ENCODE measurements around the gene CEBPB. TPM values are rescaled to one million over a fixed set of nuclear protein-coding genes. Genes with fewer than 3 reads are reported as not detected.
"Not testable (repeated sequence)": the region's sequence is repeated elsewhere in the genome, so short reads cannot be mapped to it uniquely, and the experiment has no call there.

Gene CEBPB
- total RNA-seq, 1 experiment from 2014 or later: 109 TPM

DNA sequence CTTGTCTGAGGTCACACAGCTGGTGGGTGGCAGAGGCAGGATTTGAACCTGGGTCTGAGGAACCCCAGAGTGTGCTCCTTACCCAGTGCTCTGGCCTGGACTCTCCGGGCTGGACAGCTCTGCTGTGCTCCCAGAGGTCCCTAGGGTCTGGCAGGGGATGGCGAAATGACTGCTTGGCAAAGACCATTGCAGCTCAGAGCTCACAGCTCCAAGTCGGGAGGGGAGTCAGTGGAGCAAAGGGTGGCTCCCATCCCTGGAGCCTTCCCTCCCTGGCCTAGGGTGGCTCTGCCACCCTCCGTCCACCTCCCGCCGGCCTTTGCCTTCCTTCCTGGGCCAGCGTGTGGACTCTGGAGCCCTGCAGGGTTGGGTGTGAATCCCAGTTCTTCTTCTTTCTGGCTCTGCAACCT lies 17.5 kb downstream of the CEBPB start:
- DNase-seq (ENCODE audit: extremely low read depth, low read depth): no peak

DNA sequence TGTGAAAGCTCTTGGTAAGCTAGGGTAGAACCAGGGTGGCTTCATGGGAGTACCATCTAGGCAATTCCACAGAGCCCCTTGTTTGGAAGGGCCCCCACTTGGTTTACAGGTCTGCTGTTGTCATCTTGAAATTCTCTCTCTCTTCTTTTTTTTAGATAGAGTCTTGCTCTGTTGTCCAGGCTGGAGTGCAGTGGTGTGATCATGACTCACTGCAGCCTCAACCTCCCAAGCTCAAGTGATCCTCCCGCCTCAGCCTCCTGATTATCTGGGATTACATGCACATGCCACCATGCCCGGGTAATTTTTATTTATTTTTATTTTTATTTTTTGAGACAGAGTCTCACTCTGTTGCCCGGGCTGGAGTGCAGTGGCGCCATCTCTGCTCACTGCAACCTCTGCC lies 18.2 kb downstream of the CEBPB start:
- DNase-seq (ENCODE audit: extremely low read depth, low read depth): not testable (repeated sequence)

DNA sequence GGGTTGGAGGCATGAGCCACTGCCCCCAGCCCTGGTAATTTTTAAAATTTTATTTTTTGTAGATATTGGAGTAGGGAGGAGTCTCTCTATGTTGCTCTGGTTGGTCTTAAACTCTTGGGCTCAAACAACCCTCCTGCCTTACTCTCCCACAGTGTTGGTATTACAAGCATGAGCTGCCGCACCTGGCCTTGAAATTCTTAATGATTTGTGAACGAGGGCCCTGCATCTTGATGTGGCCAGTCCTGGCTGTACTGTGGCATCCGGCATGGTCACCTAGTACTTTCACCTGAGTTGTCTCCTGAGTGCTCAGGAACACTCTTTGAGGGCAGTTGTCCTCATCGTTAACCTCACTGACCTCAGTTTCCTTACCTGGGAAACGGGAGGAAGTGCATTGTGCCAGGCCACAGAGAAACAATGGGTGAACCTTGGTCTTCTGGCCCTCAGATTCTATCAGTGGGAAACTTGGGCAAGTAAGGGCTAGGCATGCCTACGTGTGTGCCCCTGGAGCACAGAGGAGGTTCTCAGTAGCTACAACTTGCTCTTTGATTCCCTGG lies 19.5 kb downstream of the CEBPB start:
- DNase-seq (ENCODE audit: extremely low read depth, low read depth): no peak

DNA sequence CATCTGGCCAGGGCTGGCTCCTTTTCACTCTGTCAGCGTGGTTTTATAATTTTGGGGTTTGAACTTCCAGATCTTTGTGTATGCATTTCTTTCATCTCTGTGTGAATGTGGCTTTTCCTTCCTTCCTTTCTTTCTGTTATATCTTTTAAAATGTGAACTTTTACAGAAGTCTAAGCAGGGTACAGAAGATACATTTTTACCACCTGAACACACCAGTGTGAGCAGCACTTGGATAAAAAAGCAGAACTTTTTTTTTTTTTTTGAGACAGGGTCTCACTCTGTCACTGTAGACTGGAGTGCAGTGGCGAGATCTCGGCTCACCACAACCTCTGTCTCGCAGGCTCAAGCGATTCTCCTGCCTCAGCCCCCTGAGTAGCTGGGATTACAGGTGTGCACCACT lies 20.5 kb downstream of the CEBPB start:
- no peak for DNase-seq (ENCODE audit: extremely low read depth, low read depth)

DNA sequence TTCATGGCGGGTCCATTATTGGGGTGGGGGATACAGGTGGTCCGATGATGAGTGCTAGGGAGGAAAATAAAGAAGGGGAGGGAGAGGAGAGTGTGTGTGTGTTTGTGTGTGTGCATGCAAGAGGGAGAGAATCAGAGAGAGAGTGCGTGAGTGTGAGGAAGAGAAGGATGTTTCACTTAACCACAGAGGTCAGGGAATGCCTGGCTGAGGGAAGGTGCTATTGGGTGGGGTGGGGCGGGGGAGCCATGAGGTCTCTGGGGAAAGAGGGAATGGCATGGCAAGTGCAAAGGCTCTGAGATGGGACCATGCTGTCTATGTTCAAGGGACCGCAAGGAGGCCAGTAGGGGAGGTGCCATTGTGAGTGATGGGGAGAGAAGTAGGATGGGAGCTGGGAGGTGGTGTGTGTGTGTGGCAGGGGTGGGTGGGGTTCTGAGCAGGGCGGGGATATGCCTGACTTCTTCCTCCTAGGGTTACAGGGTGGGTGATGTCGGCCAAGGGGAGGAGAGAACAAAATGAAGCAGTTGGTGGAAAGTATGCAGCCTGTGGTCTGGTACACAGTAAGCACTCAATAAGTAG lies 23.0 kb downstream of the CEBPB start:
- no peak for DNase-seq (ENCODE audit: extremely low read depth, low read depth)

DNA sequence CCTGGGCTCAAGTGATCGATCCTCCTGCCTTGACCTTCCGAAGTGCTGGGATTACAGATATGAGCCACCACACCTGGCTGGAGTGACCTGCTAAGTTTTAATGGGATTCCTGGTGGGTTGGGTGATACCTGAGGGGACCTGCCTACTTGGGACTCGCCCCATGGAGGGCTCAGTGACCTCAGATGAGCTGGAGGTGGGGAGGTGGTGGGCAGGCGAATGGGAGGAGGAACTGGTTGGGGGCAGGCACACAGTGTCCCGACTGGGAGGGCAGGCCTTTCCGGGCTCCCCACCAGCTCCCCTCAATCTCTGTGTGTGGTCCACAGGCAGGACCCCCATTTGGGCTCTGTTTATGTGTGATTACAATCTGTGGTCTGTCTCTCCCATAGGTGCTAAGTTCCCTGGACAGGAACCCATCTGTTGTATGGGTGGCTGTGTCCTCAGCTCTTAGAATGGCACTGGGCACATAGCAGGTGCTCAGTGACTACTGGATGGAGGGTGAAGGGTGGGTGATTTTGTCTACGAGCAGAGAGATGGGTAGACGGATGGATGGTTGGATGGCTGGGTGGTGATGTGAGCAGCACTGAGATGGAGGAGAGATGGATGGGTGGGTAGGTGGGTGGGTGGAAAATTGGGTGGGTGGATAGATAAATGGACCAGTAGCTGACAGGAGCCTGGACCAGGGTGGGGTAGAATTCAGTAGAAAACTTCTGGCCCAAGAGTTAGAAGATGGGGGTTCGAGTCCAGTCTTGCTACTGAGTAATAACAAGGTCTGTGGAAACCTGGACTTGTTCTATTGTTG lies 23.8 kb downstream of the CEBPB start:
- DNase-seq (ENCODE audit: extremely low read depth, low read depth): no peak

DNA sequence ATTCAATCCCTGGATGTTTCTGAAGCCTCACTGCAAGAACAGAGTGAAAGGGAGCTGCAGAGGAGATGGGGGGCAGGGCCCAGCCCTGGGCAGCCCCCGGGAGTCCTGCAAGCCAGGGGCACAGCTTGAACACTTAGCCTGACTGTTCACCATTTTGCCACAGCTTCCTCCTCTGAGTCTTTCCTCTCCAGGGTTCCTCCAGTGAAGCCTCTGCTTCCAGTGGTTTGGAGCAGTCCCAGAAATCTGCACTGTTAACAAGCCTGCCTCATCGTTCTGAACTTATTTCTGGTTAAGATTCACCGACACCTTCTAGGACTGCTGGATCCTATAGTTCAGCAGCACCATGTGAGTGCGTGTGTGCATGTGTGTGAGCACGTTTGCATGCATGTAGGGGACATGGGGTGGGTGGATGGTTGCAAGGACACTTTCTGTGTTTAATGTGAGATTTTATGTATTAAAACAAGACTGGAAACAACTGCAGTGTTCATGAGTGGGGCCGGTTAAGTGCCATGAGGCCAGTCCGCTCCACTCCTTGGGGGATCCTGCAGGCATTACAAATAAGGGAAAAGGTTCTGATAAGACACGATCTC lies 24.6 kb downstream of the CEBPB start:
- DNase-seq (ENCODE audit: extremely low read depth, low read depth): no peak

DNA sequence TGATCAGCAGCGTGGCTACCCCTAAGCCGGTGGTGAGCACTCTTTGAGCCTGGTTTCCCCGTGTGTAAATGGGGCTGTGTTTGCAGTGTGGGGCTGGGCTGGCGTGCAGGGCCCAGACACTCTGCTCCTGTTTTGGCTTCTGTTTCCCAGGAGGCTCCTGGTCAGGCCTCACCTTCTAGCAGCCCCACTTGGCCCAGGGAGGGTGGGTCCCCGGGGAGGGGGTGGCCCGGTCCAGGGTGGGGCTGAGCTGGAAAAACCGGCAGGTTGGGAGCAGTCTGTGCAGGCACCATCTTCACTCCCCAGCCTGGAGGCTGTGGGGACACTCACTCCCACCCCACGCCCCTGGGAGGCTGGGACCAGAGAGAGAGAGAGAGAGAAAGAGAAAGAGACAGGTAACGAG lies 25.3 kb downstream of the CEBPB start:
- no peak for DNase-seq (ENCODE audit: extremely low read depth, low read depth)

DNA sequence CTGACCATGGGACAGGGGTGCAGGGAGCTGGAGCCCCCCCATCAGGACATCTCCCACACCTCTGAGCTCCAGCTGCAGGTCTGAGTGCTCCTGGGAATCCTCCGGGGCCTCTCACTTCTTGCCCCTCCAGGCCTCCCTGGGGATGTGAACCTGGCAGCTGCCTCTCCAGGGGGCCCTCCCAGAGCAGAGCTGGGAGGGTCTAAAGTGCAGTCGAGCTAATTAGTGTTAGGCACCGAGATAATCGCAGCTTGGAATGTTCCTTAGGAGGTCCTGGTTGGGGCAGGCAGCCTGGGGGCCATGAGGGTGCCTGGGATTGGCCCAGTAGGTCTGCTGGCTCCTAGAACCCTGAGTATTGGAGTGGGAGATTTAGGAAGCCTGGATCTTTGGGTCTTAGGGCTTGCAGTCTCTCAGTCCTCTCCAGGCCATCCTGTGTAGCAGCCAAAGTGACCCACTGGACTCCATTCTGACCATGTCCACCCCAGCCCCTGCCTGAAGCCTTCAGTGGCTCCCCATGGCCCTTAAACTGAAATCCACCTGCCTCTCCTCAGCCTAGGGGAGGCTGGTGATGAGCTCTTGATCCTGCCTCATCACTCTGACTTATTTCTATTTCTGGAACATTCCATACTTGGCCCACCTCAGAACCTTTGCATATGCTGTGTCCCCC lies 26.0 kb downstream of the CEBPB start:
- DNase-seq (ENCODE audit: extremely low read depth, low read depth): no peak

DNA sequence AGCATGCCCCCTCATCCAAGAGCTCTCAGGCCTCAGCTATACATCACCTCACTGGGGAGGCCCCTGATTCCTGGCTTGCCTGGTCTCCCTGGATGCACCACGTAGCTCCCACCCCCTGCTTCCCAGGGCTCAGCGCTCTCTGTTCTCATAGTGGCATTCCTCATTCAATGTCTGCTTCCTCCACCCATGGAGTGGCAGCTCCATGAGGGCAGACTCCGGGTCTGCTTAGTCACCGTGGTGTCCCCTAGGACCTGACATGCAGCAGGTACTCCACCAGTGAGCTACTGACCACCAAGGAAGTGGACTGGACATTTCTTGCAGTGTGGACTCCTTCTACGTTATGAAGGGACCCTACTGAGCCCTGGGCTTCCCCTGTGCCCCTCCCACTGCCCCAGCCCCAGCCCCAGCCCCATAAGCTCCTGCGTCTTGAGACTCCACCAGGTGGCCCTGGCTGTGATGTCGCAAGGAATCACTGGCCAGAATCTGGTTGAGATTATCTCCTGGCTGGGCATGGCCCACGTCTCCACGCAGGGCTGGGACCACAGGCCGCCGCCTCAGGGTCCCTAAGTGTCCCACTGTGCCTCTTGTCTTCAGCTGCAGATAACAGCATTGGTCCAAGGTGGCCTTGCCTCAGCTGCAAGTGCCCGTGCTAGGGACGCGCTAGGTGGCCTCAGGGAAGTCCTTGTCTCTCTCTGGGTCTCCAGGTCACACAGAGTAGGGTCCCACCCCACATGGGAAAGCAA lies 26.7 kb downstream of the CEBPB start:
- DNase-seq (ENCODE audit: extremely low read depth, low read depth): no peak

DNA sequence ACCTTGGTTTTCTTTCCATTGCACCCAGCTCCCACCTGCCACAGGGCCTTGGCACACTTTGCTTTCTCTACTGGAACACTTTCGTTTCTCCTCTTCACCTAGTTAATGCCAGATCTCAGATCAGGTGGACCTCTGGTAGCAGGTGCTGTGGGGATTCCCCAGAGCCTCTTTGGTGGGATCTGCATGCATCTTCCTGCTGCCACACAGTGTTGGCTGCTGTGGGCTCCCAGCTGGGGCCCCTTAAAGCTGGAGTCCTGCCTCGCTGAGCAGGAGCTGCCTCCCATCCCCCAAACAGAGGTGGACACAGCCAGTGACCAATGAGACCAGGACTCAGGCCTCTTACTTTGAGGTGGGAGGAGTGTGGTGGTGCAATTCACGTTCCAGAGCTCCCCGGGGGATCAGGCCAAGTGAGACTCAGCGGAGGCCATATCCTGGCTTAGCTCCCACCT lies 28.4 kb downstream of the CEBPB start:
- no peak for DNase-seq (ENCODE audit: extremely low read depth, low read depth)

DNA sequence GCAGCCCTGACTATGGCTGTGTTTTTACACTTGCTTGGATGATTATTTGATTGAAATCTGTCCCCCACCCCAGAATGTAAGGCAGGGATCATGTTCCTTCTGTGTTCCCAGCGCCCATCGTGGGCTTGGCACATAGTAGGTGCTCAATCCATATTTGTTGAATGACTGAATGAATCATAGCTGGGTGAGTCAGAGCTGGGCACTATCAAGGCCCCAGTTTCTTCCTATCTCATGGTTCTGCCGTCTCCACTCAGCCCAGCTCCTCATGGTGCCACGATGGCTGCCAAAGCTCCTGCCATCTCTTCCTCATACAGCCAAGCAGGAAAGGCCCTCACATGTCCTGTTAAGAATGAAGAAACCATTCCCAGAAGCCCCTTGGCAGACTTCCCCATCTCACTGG lies 29.0 kb downstream of the CEBPB start:
- DNase-seq (ENCODE audit: extremely low read depth, low read depth): no peak

DNA sequence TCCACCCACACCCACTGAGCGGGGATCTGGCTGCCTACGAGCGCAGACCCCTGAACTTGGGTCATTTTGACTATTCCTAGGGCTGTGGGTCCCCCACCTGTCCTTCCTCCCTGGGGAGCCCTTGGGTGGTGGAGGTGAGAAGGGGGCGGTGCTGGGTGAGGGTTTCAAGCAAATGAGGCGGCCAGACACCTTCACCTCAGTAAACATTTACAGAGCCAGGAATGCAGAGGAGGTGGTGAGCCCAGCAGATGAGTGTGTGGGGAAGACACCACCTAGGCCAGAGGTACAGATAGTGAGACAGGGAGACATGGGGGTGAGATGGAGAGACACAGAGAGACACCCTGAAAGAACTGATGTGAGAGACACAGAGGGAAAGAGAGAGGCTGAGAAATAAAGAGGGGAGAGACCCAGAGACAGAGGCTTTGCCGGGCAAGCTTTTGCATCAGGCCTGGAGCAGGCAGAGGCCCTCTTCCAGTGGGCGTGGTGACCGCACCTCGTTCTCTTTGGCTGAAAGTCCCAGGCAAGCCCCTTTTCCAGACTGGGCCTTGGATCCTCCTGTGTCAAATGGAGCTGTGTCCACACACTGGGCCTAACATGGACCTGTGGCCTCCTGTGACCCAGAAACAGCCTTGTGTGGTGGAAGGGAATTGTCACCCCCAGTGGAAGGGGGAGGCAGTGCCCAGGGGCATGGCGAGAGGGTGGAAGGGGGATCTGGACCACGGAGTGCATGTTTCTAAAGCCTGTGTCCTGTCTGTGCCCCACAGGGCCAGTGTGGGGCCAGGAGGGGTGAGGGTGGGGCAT lies 29.7 kb downstream of the CEBPB start:
- DNase-seq (ENCODE audit: extremely low read depth, low read depth): no peak

DNA sequence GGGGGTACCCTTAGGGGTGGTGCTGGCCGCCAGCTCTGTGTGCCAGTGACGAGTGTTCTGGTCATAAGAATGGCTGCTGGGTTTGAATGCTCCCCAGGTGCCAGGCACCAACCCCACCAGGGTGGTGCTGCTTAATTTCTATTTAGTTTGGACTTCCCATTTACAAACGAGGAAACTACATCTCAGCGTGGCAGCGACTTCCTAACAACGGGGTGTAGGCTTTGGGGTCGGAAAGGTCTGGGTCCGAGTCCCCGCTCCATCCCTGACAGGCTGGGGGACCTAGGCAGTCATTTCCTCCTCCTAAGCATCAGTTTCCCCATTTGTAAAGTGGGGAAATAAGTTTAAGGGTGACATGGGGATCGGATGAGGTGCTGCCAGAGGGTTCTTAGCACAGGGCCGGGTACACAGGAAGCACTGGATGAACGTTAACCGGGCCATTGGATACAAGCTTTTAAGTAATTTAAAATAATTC lies 30.3 kb downstream of the CEBPB start:
- DNase-seq (ENCODE audit: extremely low read depth, low read depth): no peak

DNA sequence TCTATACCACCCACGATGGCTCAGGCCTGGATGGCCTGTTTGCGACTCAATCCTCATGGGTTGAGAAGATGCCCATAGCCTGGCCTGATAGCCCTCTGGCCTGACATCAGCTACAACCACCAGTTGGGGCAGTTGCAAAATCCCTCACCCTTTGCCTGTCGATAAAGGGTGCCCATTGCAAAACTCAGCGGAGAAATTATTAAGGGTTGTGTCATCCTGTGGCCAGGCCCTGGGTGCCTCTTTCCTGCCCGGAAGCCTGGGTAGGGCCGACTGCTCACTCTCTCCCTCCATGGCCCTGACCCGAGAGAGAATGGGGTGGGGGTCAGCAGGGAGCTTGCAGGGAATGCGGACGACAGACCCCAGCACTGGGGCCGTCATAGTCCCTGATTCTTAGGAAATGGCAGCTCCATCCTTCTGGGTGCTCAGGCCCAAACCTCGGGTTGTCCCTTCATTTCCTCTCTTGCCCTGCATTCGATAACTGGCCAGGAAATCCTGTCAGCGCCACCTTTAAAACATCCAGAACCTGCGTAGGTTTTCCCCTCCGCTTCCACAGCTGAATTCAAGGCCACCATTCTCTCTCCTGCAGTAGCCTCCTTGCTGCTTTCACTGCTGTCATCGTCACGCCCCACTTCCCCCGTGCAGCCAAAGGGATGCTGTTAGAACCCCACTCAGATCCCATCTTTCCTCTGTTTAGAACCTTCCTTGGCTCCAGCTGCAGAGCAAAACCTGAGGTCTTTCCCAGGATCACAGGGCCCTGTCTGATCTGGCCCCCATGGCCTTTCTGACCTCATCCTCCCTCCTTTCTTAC lies 31.1 kb downstream of the CEBPB start:
- DNase-seq (ENCODE audit: extremely low read depth, low read depth): no peak

DNA sequence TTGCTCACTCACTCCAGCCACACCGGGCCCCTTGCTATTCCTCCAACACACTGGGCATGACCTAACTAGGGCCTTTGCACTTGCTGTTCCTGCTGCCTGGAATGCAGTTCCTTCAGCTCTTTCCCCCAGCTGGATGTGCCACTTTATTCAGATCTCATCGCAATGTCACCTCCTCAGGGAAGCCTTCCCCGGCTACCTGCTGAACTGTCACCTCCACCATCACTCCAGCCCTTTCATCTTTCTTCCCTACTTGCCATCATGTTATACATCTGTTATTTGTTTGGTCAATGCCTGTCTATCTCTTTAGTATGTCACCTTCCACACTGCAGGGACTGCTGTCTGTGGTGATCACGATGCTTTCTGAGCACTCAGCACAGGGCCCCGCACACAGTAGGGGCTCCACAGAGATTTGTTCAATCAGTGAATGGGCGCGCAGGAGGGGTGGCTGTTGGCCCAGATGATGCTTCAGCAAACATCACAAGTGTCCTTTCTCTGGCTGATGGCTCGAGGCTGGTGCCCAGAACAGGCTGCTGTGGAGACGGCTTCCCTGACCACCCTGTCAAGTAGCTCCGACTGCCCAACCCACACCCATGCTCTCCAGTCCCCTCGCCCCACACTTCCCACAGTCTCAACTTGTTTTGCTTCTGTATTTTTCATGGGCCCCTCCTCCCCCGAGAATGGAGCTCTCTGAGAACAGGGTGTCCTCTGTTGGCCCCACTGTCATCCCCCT lies 31.8 kb downstream of the CEBPB start:
- DNase-seq (ENCODE audit: extremely low read depth, low read depth): no peak

DNA sequence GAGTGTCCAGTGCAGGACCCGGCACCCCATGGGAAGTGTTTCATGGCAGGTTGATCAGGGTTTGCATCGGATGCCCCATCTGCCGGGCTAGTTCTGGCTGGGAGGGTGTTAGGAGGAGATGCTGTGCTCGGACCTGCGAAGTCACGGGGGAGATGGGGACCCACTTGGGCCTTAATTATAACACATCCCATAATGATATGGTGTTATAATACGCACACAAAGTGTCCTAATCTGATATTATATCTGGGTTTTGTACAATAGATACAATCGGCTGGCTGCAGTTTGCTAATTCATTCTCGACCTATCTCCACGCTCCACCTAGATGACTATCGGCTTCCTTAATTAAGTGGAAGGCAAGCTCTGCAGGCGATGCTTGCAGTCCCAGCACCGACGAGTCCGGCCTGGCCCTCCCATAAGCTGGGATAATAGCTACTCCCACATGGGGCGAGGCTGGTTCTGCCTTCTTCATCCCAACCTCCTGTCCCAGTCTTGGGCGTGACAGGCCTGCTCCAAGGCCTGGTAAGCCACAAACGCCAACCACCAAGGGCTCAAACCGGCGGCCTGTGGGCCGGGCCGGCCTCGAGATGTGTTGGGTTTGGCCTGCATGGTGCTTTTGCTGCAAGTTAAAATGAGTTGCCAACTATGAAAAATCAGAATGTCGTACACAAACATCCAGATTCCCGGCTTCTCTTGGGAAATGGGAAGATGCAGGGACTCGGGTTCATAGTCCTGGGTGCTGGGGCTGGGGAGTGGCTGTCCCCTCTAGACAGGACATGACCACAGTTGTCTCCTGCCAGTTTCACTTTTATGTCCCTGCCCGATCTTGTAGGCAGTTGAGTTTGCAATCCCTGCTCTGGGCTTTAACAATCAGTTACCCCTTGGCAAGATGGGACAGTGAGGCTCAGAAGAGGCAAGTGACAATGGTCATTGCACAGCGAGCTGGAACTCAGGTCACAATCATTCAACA lies 32.7 kb downstream of the CEBPB start:
- no peak for DNase-seq (ENCODE audit: extremely low read depth, low read depth)

Data from NCI-H460 (cell line).